ENCODE data around the gene ANKRD34A. TPM values are rescaled to one million over a fixed set of nuclear protein-coding genes. Genes with fewer than 3 reads are reported as not detected.
A peak's percentile ranks its signal among the peaks of the same experiment; 100 is the strongest.

Gene ANKRD34A
- total RNA-seq, 4 donors from 2014 or later: 0.54 to 3.7 TPM; not detected in 2

- Histone ChIP-seq H3K4me3 (no peak overlapping the region), H3K27me3 (no peaks in the 10 kb centered on the region), H3K9me3 (no peaks in the 10 kb centered on the region), H3K27ac (peak overlapping the region; percentile 44 to 98 (median 89)), H3K36me3 (no peaks in the 10 kb centered on the region), H3K4me1 (peaks cover 9 to 72% (median 44%) of the 10 kb centered on the region in 4 donors)
- peak in 2 of 3 donors; percentile 20 to 54 for DNase-seq
- TF ChIP-seq CTCF (IDR thresholded peaks at IDR 0.05) (no peak), POLR2A (IDR thresholded peaks at IDR 0.05) (no peak)
Observed at GRCh38 chr1:145983206-145983675, 18.9 kb upstream of the ANKRD34A start.

DNA sequence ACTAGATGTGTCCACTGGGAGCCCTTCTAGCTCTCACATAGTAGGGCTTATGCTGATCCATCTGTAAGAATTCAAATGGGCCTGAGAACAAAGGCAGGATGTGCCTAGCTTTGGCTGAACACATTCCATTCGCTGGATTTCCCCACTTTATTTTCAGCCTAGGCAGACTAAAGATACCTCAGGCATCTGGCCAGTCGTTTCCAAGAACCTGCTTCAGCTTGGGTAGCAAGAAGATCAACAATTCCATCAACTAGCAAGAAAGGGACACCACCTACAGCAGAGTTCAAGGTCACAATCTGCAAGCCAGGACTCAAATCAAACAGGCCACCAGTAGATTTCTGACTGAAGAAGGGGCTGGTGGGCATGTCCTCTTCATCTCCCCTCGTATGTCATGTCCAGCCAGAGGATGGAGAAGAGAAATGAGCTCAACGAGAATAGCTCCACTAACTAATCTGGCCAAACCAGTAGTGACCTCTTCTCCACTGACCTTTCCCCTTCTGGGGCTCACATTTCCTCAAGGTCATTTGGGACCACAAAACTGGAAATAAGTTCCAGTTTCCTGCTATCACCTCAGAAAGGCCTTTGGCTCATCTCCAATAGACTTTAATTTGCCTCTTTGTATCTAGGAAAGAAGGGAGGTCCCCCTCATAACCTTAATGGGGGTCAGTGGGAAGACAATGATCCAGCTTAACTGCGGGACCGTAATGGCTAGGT, 17.8 kb upstream of the ANKRD34A start:
- no peaks in the 10 kb centered on the region for H3K9me3 ChIP-seq
- peak overlapping the region; percentile 86 to 98 (median 92) for H3K27ac ChIP-seq
- no peaks in the 10 kb centered on the region for H3K27me3 ChIP-seq
- H3K36me3 ChIP-seq: no peaks in the 10 kb centered on the region
- peak in 2 of 3 donors; percentile 16 to 50 for DNase-seq
- H3K4me3 ChIP-seq: no peak overlapping the region
- H3K4me1 ChIP-seq: peaks cover 15 to 83% (median 50%) of the 10 kb centered on the region in 4 donors
- no peak for TF ChIP-seq CTCF (IDR thresholded peaks at IDR 0.05)
- no peak for TF ChIP-seq POLR2A (IDR thresholded peaks at IDR 0.05)

GRCh38 chr1:145980457-145980994, 16.2 kb upstream of the ANKRD34A start:
- H3K27me3 ChIP-seq: no peaks in the 10 kb centered on the region
- peaks cover 15 to 76% (median 46%) of the 10 kb centered on the region in 4 donors for H3K4me1 ChIP-seq
- H3K9me3 ChIP-seq: no peaks in the 10 kb centered on the region
- peak overlapping the region; percentile 86 to 98 (median 92) for H3K27ac ChIP-seq
- H3K4me3 ChIP-seq: peak overlapping the region in 2 of 4 donors; percentile 16 to 26
- peak in 2 of 3 donors; percentile 15 to 50 for DNase-seq
- TF ChIP-seq POLR2A (IDR thresholded peaks at IDR 0.05) (no peak), CTCF (IDR thresholded peaks at IDR 0.05) (no peak)
- no peaks in the 10 kb centered on the region for H3K36me3 ChIP-seq

DNA sequence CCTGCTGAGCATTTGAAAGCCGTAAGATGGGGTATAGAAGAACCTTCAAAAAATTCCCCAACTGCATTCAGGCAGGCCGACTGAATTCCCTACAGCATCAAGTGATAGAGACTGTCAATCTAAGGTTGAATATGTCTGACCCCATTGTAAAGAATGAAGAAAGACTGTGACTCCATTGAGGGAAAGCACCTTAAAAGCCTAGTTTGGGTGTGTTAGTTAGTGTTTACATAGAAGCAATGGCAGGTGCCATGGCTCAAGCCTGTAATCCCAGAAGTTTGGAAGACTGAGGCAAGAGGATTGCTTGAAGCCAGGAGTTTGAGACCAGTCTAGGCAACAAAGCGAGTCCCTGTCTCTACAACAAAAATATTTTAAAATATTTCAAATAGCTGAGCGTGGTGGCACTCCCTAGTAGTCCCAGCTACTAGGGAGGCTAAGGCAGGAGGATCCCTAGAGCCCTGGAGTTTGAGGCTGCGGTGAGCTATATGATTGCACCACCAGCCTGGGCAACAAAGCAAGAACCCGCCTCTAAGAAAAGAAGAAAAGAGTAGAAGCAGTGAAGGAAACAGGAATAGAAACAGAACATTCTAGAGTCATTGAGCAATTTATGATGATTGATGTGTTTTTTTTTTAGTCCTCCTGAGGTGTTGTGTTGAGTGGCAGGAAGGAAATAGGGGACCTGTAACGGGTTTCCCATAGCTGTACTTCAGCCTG, 15.5 kb upstream of the ANKRD34A start:
- H3K4me3 ChIP-seq: peak overlapping the region; percentile 7 to 35 (median 18)
- no peaks in the 10 kb centered on the region for H3K27me3 ChIP-seq
- H3K9me3 ChIP-seq: no peaks in the 10 kb centered on the region
- DNase-seq: peak in 2 of 3 donors; percentile 41 to 73
- no peaks in the 10 kb centered on the region for H3K36me3 ChIP-seq
- H3K4me1 ChIP-seq: peaks cover 15 to 70% (median 41%) of the 10 kb centered on the region in 4 donors
- peak overlapping the region; percentile 86 to 98 (median 92) for H3K27ac ChIP-seq
- no peak for TF ChIP-seq POLR2A (IDR thresholded peaks at IDR 0.05)
- TF ChIP-seq CTCF (IDR thresholded peaks at IDR 0.05): no peak

DNA sequence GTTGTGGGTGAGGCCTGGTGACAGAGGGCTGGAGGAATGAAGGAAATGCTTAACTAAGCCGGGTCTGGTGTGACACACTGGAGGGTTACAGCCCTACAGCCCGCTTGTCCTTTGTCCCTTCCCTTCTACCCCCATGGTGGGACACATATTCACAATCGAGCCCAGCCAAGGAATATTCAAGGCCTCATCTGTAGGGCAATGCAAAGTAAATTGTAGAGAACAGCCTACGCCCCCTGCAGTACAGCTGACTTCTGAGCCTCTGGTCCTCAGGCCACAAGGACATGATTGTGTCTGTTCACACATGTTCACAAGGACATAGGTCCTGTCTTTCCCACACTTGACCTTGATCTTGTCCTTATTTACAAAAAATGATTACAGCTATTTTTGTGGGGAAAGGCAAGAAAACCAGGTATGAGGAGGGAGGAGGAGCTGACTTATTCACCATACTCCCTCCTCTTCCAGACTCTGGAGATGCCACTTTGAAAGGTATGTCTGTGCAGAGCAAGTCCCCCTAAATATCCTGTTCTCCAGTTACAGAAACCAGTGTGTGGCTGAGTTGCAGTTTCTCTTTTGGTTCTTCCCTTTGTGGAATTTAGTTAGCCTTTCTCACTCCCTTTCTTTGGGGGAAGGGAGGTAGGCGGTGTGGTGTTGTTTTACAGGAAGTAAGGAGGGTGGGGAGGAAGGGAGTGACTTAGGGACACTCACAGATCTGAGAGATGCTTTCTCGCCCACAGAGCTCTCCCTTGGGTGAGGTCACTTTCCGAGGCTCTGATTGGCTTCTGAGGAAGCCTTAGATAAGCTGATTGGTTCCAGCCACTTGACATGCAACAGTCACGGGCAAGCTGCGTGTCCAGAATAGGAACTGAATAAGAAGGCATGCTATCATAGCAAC, 14.7 kb upstream of the ANKRD34A start:
- DNase-seq: peak; percentile 82 to 98 (median 96)
- TF ChIP-seq POLR2A (IDR thresholded peaks at IDR 0.05) (peak in 1 of 2 donors; percentile 86), CTCF (IDR thresholded peaks at IDR 0.05) (peak in 5 of 6 experiments; percentile 9 to 30 (median 24))
- Histone ChIP-seq H3K27ac (peak overlapping the region; percentile 86 to 98 (median 92)), H3K9me3 (no peaks in the 10 kb centered on the region), H3K4me1 (peaks cover 15 to 62% (median 37%) of the 10 kb centered on the region in 4 donors), H3K4me3 (peak overlapping the region; percentile 12 to 35 (median 22)), H3K27me3 (no peaks in the 10 kb centered on the region), H3K36me3 (no peaks in the 10 kb centered on the region)
